Skin epidermis (tissue), 12 donors: ENCODE measurements around the gene SORCS2.

Experiments used
- H3K27ac ChIP-seq, 21 experiments: fragments of 200-600 bp; sonication (generic) in 11 of 21; one replicate each; pipeline ENCODE4 v1.5.0; 2020; ENCODE audit warnings: mild to moderate bottlenecking in 3 of 21, inconsistent platforms in 2 of 21, moderate library complexity in 2 of 21
- H3K4me3 ChIP-seq, 7 experiments: fragments of 200-600 bp; sonication (generic) in 2 of 7; one replicate each; pipeline ENCODE4 v1.5.0; 2020; ENCODE audit warnings: inconsistent platforms in 2 of 7, mild to moderate bottlenecking in 2 of 7, moderate library complexity in 1 of 7

Gene SORCS2

GRCh38 chr4:7464259-7464655 lies 271.9 kb downstream of the SORCS2 start:
- no peak overlapping the region for H3K27ac ChIP-seq
- H3K4me3 ChIP-seq, result no peak overlapping the region

- H3K4me3 ChIP-seq, result no peak overlapping the region
- no peak overlapping the region for H3K27ac ChIP-seq
Observed at GRCh38 chr4:7465017-7465416, 272.7 kb downstream of the SORCS2 start.

GRCh38 chr4:7466215-7466614 lies 273.9 kb downstream of the SORCS2 start:
- no peak overlapping the region for H3K4me3 ChIP-seq
- H3K27ac ChIP-seq, result no peak overlapping the region

GRCh38 chr4:7466904-7467303 lies 274.6 kb downstream of the SORCS2 start:
- Histone ChIP-seq H3K4me3 (no peak overlapping the region), H3K27ac (no peak overlapping the region)

- Histone ChIP-seq H3K27ac (no peak overlapping the region), H3K4me3 (no peak overlapping the region)
Observed at GRCh38 chr4:7467471-7467870, 275.1 kb downstream of the SORCS2 start.

GRCh38 chr4:7469023-7469422 lies 276.7 kb downstream of the SORCS2 start:
- no peak overlapping the region for H3K4me3 ChIP-seq
- no peak overlapping the region for H3K27ac ChIP-seq

- H3K27ac ChIP-seq, result no peak overlapping the region
- no peak overlapping the region for H3K4me3 ChIP-seq
Observed at GRCh38 chr4:7470111-7470510, 277.8 kb downstream of the SORCS2 start.

- H3K4me3 ChIP-seq, result no peak overlapping the region
- H3K27ac ChIP-seq, result no peak overlapping the region
Observed at GRCh38 chr4:7470522-7471128, 278.3 kb downstream of the SORCS2 start.

GRCh38 chr4:7472442-7473013 lies 280.2 kb downstream of the SORCS2 start:
- no peak overlapping the region for H3K4me3 ChIP-seq
- H3K27ac ChIP-seq, result no peak overlapping the region

GRCh38 chr4:7473081-7473480 lies 280.7 kb downstream of the SORCS2 start:
- Histone ChIP-seq H3K27ac (no peak overlapping the region), H3K4me3 (no peak overlapping the region)

- Histone ChIP-seq H3K27ac (no peak overlapping the region), H3K4me3 (no peak overlapping the region)
Observed at GRCh38 chr4:7474320-7474719, 282.0 kb downstream of the SORCS2 start.

- no peak overlapping the region for H3K27ac ChIP-seq
Observed at GRCh38 chr4:7475207-7475606, 282.9 kb downstream of the SORCS2 start.

GRCh38 chr4:7476820-7477219 lies 284.5 kb downstream of the SORCS2 start:
- Histone ChIP-seq H3K4me3 (no peak overlapping the region), H3K27ac (no peak overlapping the region)

More at GRCh38 chr4:7475207-7475606, 282.9 kb downstream of the SORCS2 start:
- no peak overlapping the region for H3K4me3 ChIP-seq

GRCh38 chr4:7477695-7478094 lies 285.4 kb downstream of the SORCS2 start:
- Histone ChIP-seq H3K27ac (no peak overlapping the region), H3K4me3 (no peak overlapping the region)

GRCh38 chr4:7478665-7479064 lies 286.3 kb downstream of the SORCS2 start:
- Histone ChIP-seq H3K27ac (no peak overlapping the region), H3K4me3 (no peak overlapping the region)

GRCh38 chr4:7480423-7480822 lies 288.1 kb downstream of the SORCS2 start:
- Histone ChIP-seq H3K4me3 (no peak overlapping the region), H3K27ac (no peak overlapping the region)

GRCh38 chr4:7481227-7481626 lies 288.9 kb downstream of the SORCS2 start:
- Histone ChIP-seq H3K27ac (no peak overlapping the region), H3K4me3 (no peak overlapping the region)

- Histone ChIP-seq H3K27ac (no peak overlapping the region), H3K4me3 (no peak overlapping the region)
Observed at GRCh38 chr4:7485096-7485495, 292.8 kb downstream of the SORCS2 start.

GRCh38 chr4:7486101-7486500 lies 293.8 kb downstream of the SORCS2 start:
- H3K4me3 ChIP-seq, result no peak overlapping the region
- no peak overlapping the region for H3K27ac ChIP-seq

- no peak overlapping the region for H3K4me3 ChIP-seq
- H3K27ac ChIP-seq, result no peak overlapping the region
Observed at GRCh38 chr4:7487502-7487901, 295.2 kb downstream of the SORCS2 start.

- H3K27ac ChIP-seq, result no peak overlapping the region
Observed at GRCh38 chr4:7487998-7488671, 295.8 kb downstream of the SORCS2 start.

More at GRCh38 chr4:7487998-7488671, 295.8 kb downstream of the SORCS2 start:
- no peak overlapping the region for H3K4me3 ChIP-seq
